ENCODE data around the gene PDSS2.
A peak's percentile ranks its signal among the peaks of the same experiment; 100 is the strongest.
"Not testable (repeated sequence)": the region's sequence is repeated elsewhere in the genome, so short reads cannot be mapped to it uniquely, and the experiment has no call there.

The PDSS2 gene

DNA sequence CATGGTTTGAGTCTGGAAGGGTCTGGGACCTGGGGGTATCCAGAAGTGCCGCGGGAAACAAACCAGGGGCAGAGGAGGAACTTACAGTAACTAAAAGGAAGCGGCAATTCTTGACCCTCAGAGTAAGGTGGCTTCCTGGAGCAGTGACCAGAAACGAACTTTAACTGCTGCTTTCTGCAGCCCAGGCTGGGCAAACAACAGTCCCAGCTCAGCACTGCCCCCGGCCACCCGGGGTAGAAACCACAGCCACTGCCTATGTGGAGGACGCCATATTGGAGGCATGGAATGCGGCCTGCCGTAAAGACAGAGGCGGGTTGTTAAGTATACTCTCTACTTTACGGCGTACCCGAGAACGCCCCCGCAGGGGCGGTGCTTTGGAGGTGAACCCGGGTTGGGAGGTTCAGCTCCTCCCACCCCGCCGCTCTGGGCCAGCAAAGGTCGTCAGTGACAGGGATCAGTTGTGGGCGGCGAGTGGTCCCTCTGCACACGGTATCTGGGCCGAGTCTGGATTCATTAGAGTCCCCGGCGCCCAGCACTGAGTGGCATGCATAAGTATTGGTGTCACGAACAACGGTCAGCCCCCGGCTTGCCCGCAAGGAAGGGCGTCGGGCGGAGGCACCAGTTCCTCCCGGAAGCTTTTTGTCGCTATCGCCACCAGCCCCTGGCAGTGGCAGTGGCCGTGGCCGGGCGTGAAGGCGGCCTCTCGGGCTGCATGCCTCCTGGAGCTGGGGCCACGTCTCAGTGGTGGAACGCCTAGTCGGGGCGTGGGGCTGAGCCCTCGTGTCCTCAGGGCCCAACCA, at the start of gene PDSS2:
TSS of gene PDSS2 (minus strand) at position 282 of the 800 bp plus-strand sequence. CDS start at position 3, 279 bp downstream.
- DNase-seq (ENCODE audit: extremely low read depth in 1 of 2, low read depth in 1 of 2): peak; percentile 93 to 99

DNA sequence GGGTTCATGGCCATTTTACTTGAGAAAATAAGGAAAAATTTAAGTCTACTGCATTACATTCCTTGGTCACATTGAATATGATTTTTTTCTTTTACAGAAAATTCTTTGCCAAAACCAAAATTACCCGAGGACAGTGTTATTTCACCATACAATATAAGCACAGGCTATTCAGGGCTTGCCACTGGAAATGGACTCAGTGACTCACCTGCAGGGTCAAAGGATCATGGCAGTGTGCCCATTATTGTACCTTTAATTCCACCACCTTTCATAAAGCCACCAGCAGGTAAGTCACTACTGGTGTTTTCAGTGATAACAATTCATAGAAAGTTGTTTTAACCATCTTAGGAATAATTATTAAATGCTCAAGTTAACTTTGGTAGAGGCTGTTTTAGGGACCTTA, 46.8 kb upstream of the PDSS2 start:
- DNase-seq (ENCODE audit: extremely low read depth in 1 of 2, low read depth in 1 of 2): no peak

GRCh38 chr6:107504270-107505026, 45.1 kb upstream of the PDSS2 start:
- DNase-seq (ENCODE audit: extremely low read depth in 1 of 2, low read depth in 1 of 2): no peak

DNA sequence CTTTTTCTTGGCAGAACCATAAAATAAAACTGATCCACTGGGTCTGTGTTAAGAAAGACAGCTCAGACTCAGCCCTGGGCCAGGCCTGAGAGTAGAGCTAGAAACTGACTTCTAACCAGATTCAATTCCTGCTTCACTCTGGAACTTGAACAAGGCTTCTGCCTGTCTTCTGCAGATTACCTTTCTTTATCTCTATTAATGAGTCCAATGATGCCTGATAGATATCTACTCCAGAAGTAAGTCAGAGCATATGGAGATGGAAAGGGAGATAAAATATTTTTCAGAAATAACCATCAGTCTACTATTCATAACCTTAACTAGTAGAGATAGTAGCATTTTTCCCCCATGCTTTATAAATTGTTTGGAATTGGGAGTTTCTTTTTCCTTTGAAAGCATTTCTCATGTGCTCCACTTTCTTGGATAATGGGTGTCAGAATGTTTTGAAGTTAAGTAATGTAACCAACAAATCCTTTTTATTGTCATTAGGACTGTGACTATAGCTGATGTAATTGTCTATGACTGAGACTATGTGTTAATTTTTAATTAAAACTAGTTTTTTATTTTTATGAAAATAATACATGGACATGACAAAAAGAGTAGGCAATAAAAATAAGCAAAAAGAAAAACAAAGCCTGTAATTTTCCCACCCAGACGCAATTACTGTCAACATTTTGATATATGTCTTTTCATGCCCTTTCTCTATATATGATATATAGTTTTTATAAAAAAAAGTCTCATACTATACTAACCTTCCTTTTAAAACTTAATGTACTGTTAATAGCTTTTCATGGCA, 37.7 kb upstream of the PDSS2 start:
- no peak for DNase-seq (ENCODE audit: extremely low read depth in 1 of 2, low read depth in 1 of 2)

DNA sequence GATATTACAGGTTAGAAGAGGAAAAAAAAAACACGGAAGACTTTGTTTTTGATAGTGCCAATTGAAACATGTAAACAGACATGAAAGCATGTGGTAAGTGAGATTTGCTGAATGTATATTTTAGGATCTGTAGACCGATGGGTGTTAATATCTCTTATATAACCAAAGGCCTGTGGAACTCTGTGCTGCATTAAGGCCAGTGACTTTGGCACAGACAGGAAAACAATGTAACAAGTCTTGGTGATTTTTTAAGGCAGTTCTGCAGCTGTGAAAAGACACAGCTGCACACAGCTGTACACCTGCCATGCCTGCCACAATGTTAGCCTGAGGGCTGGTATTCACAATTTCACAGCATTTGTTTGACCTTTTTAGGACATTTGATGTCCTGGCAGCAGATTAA, 36.6 kb upstream of the PDSS2 start:
- DNase-seq (ENCODE audit: extremely low read depth in 1 of 2, low read depth in 1 of 2): no peak

DNA sequence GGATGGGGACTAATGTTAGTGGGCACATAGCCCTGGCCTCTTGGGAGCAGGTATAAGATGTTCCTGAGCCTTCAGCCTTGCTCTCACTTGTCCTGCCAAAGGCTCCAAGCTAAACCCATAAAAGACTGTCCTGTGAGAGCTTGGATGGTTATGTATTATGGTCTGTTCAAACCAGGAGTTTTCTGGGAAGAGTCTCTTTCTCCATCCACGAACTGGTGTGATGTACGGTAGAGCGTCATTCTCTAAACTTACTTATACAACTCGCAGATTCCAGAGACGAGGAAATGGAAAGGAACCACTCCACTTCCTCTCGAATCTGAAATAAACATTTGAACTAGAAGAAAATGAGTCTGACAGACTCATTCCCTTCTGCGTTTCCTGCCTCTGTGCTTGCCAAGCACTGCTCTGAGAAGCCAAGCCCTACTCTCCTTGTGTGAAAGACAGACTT, 35.9 kb upstream of the PDSS2 start:
- DNase-seq (ENCODE audit: extremely low read depth in 1 of 2, low read depth in 1 of 2): no peak

- DNase-seq (ENCODE audit: extremely low read depth in 1 of 2, low read depth in 1 of 2): no peak
These were observed 34.0 kb upstream of the PDSS2 start for GRCh38 chr6:107493158-107494057.

DNA sequence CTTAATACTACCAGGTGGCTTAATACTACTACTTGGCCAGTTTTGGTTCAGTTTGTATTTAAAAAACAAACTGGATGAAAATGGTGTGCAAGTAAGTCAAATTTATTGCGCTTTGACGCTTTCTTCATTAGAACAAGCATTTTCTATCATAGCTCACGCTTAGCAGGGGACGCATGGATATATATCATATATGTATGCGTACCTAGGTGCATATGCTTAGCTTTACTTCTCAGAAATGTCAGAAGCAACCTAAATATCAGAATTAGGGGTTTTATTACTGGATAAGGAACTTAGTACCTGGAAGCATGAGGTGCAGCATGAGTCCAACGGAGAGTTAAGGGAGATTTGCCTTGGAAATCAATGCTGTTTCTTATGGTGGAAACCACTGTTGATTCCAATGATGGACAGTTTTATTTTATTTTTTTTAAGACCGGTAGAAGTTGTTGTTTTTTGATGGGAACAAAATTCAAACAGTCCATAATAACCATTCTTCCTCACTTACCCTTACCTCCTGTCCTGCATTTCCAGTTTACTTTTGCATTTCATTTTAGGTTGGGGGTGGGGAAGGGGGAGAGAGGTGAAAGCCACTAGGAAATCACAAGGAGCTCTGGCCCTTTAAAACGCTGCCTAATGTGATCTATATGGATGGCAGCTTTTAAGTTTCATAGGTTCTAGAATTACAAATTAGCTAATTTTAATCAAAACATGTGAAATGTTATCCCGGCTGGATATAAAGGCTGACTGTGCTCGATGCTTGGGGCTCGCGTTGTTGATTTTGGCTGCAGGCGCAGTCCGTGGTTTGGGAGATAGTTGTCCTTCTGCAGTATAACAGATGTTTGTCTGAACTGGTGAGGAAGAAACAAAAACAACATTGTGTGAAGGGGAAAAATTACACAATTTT, 32.6 kb upstream of the PDSS2 start:
- DNase-seq (ENCODE audit: extremely low read depth in 1 of 2, low read depth in 1 of 2): no peak

GRCh38 chr6:107491138-107491609, 31.8 kb upstream of the PDSS2 start:
- no peak for DNase-seq (ENCODE audit: extremely low read depth in 1 of 2, low read depth in 1 of 2)

- no peak for DNase-seq (ENCODE audit: extremely low read depth in 1 of 2, low read depth in 1 of 2)
These were observed 31.3 kb upstream of the PDSS2 start for GRCh38 chr6:107490566-107491137.

DNA sequence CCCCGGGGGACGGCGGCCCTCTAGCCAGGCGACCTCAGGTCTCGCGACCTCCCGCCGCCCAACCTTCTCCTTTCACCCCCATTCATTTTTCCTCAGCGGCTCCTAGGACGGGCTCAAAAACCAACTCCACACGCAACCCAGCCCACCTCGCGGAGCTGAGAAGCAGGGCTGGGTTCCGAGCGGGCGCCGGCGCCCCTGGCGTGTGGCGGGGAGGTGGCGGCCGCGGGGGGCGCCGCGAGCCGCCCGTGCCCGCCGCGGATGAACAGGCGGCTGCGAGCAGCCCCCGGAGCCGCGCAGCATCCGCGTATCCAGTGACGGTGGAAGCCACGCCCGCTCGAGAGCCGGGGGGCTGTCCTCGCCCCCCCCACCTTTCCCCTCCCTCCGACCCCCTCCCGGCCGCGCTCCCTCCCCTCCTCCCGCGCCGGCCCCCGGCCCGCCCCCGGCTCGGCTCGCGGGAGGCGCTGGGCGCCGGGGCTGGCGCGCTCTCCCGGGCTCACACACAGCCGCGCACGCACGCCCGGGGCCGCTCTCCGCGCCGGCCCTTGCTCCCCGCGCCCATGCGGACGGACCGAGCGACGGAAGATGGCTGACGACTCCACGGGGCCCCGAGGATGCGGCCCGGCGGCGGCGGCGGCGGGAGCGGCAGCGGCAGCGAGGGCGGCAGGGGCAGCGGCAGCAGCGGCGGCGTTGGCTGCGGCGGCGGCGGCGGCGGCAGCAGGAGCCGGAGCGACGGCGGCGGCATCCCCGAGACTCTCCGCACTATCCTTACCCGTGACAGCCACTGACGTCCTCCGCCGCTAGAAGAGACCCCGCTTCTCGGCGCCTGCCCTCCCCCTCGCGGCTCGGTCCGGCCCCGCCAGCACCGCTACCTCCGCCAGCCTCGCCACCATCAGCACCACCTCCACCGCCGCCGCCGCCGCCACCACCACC, 30.5 kb upstream of the PDSS2 start, which contains the start of gene SOBP:
TSS of gene SOBP (plus strand) at position 482 of the 930 bp plus-strand sequence. CDS start 500 bp downstream, outside the sequence.
- DNase-seq (ENCODE audit: extremely low read depth in 1 of 2, low read depth in 1 of 2): no peak

GRCh38 chr6:107488875-107489635, 29.7 kb upstream of the PDSS2 start:
- DNase-seq (ENCODE audit: extremely low read depth in 1 of 2, low read depth in 1 of 2): no peak

DNA sequence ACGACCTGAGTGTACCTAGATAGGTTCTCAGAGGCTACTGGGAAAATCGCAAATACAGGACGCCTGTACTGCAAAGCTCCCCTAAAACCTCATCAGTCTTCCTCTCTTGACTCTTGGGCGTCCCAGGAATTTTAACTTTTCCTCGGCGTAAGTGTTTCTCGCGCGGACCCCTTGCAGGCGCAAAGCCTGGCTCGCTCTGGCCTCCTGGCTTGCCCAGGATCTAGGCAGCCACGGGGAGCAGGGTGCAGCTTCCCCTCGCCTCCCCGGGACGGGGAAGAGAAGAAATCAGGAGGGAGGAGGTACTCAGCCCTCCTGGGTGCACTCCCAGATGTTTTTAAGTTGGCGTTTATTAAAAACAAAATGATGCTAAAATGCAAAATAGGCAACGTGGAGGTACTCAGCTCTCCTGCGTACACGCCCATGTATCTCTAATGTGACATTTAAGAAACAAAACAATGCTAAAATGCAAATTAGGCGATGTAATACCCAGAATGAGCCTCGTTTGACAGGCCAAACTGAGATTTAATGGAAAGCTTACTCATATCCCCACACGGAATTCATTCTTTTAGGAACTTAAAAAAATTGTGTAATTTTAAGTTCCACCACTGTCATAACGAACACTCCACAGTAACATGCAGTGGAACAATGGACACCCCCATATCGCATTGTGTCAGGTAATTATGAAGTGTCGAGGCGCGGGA, 29.0 kb upstream of the PDSS2 start:
- no peak for DNase-seq (ENCODE audit: extremely low read depth in 1 of 2, low read depth in 1 of 2)

GRCh38 chr6:107485157-107485556, 25.8 kb upstream of the PDSS2 start:
- DNase-seq (ENCODE audit: extremely low read depth in 1 of 2, low read depth in 1 of 2): no peak

DNA sequence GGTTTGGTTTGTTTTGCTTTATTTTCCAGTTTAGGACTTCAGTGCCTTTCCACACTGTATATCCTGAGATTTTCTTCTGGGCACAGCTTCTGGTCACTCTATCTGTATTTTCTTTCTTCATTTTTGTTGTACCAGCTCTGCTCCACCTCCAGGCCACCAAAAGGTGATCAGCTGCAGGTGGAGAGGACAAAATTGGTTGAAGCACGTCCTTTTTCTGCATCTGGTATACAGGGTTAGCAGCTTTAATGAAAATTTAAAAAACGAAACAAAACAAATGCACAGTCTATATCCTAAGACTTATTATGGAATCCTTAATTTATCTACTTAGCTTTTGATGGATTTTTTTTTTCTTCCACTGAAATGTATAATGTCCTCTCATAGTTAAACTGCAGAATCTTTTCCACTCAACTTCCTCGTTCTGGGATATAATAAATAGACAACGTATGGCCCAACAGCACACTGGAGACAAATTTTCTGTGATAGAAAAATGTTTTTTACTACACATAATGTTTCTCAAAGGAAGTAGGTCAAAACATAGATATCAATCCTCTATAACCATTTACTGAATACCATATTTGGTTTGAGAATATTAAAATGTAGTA, 19.8 kb upstream of the PDSS2 start:
- DNase-seq (ENCODE audit: extremely low read depth in 1 of 2, low read depth in 1 of 2): no peak

- DNase-seq (ENCODE audit: extremely low read depth in 1 of 2, low read depth in 1 of 2): not testable (repeated sequence)
These were observed 16.5 kb upstream of the PDSS2 start for GRCh38 chr6:107475826-107476225.
